SK-N-MC (cell line): ENCODE data around the gene REXO5.

Experiments
- DNase-seq: peaks from one replicate; pipeline ENCODE4 v3.0.0-alpha.2; 2011; ENCODE audit warnings: low read depth, low spot score
- H3K27ac ChIP-seq: fragments of 200-600 bp; sonication (generic); 2 replicates; pipeline ENCODE4 v1.5.1; 2016; ENCODE audit warnings: mixed run types
- H3K36me3 ChIP-seq: fragments of 200-600 bp; sonication (generic); 2 replicates; pipeline ENCODE4 v1.6.1; 2017; ENCODE audit warnings: antibody characterized with exemption, low read length, mixed read lengths; ENCODE audit not compliant: insufficient read depth
- H3K4me3 ChIP-seq: fragments of 200-600 bp; sonication (generic); 2 replicates; pipeline ENCODE4 v1.5.1; 2016
- H3K9ac ChIP-seq: fragments of 200-600 bp; sonication (generic); 2 replicates; pipeline ENCODE4 v1.8.0; 2017; ENCODE audit warnings: mixed run types, mixed read lengths; ENCODE audit not compliant: insufficient read length
- H3K9me3 ChIP-seq: fragments of 200-600 bp; sonication (generic); 2 replicates; pipeline ENCODE4 v1.6.1; 2017; ENCODE audit warnings: low read depth, mild to moderate bottlenecking, antibody characterized with exemption, low read length, moderate library complexity, mixed read lengths
- EZH2 ChIP-seq: fragments of 200-600 bp; sonication (generic); IDR thresholded peaks from one replicate; pipeline ENCODE4 v1.6.1; 2017; ENCODE audit warnings: antibody characterized with exemption
- FOXP2 ChIP-seq: optimal IDR thresholded peaks from 2 replicates; pipeline ENCODE3; 2011; ENCODE audit warnings: mild to moderate bottlenecking, moderate library complexity; ENCODE audit not compliant: insufficient read depth; ENCODE audit errors: extremely low read length, control extremely low read depth
- POLR2AphosphoS5 ChIP-seq: IDR thresholded peaks from 2 replicates; pipeline ENCODE4 v1.6.1; 2012; ENCODE audit warnings: mild to moderate bottlenecking, low read depth, low read length, borderline replicate concordance

REXO5 gene

DNA sequence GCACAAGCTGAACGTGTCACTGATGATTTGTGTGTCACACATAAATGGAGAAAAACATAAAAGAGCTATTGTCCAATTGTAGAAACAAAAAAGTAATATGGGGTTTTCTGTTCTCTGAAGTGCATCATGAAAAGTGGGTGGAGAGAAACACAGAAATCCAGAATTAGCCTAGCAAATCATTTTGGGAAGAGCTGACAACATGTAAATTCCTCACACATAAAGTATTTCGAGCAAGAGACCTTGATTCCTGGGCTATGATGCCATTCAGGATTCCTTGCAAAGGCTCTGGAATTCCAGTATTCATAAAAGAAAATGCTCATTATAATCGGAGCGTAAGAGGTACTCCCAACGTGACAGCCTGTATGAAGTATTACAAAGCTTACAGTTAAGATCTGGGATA, 92.7 kb downstream of the REXO5 start:
- Histone ChIP-seq H3K4me3 (peak overlapping the region; percentile 95), H3K36me3 (no peaks in the 10 kb centered on the region), H3K9ac (peak overlapping the region; percentile 72), H3K27ac (no peak overlapping the region), H3K9me3 (no peaks in the 10 kb centered on the region)
- TF ChIP-seq EZH2 (no peak), FOXP2 (no peak), POLR2AphosphoS5 (no peak)
- DNase-seq, result no peak
